Lower leg skin (tissue), 3 donors: ENCODE measurements around the gene LTBP3.

ENCODE experiments used
- POLR2A ChIP-seq, 2 donors: fragments of 450-650 bp; IDR thresholded peaks; one replicate each; pipeline ENCODE4 v1.6.1; 2016 to 2017; ENCODE audit warnings: antibody characterized with exemption in 2 of 2, mild to moderate bottlenecking in 1 of 2, moderate library complexity in 1 of 2
- TF ChIP-seq, protein P1 (sequence below), 3 donors: fragments of 450-650 bp; IDR thresholded peaks; one replicate each; pipeline ENCODE4 v1.5.1; 2016; ENCODE audit warnings: antibody characterized with exemption in 3 of 3, mild to moderate bottlenecking in 3 of 3, moderate library complexity in 2 of 3

DNA sequence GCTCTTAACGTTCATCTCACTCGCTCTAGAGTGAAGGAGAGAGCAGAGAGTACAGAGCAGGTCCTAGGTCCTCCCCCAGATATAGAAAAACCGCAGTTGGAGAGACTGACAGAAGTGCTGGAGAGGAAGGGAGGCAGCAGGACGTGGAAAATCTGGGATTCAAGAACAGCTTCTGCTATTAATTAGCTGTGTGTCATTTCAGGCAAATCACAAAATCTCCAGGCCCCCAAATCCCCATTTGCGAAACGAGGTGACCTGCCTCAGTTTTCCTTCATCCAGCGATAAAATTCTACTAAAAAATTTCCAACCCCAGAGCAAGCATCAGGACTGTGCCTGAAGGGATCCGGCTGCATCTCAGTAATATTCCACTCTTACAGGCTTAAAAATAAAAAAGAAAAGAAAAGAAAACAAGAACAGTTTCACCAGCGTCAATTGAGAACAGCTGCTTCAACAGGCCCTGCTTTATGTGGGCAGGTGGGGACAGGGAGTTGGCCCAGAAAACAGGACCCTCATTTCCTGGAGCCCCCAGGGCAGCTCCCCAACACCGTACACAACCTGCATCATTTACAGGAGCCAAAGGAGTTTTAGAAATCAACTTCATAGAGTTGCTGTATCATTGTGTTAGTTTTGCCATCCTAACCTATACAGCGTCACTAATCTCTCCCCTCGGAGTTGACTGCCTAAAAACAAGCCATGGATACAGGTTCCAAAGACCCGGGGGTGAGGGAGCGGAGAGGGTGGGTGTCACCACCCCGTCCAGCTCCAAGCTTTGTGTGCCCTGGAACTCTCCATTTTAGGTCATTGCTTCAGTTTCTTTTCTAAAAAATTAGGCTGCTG is 61.6 kb downstream of the LTBP3 start:
- TF ChIP-seq, protein P1, sequence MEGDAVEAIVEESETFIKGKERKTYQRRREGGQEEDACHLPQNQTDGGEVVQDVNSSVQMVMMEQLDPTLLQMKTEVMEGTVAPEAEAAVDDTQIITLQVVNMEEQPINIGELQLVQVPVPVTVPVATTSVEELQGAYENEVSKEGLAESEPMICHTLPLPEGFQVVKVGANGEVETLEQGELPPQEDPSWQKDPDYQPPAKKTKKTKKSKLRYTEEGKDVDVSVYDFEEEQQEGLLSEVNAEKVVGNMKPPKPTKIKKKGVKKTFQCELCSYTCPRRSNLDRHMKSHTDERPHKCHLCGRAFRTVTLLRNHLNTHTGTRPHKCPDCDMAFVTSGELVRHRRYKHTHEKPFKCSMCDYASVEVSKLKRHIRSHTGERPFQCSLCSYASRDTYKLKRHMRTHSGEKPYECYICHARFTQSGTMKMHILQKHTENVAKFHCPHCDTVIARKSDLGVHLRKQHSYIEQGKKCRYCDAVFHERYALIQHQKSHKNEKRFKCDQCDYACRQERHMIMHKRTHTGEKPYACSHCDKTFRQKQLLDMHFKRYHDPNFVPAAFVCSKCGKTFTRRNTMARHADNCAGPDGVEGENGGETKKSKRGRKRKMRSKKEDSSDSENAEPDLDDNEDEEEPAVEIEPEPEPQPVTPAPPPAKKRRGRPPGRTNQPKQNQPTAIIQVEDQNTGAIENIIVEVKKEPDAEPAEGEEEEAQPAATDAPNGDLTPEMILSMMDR (IDR thresholded peaks at IDR 0.05): no peak
- TF ChIP-seq POLR2A (IDR thresholded peaks at IDR 0.05): no peak
